Measurements from ENCODE around the gene CEP250. TPM values are rescaled to one million over a fixed set of nuclear protein-coding genes. Genes with fewer than 3 reads are reported as not detected.
"Not testable (repeated sequence)": the region's sequence is repeated elsewhere in the genome, so short reads cannot be mapped to it uniquely, and the experiment has no call there.

The CEP250 gene
- total RNA-seq, 1 experiment from 2014 or later, result 21.8 TPM

DNA sequence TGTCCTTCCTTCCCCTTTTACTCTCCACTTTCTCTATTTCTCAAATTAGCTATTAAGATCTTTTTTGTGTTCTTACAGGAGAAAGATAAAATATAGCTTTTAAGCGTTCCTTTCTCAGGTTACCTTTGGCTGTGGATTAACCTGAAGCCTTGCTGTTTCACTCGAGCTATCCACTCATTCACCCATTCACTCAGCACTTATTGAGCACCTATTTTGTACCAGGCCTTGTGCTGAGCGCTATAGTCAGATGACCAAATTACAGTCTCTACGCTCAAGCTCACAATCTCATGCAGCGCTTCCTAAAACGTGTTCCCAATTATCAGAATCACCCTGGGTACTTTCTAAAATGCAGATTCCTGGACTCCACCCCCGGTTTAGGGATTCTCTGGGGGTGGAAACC is 1.8 kb upstream of the CEP250 start:
- DNase-seq (ENCODE audit: extremely low read depth, low read depth), result no peak

DNA sequence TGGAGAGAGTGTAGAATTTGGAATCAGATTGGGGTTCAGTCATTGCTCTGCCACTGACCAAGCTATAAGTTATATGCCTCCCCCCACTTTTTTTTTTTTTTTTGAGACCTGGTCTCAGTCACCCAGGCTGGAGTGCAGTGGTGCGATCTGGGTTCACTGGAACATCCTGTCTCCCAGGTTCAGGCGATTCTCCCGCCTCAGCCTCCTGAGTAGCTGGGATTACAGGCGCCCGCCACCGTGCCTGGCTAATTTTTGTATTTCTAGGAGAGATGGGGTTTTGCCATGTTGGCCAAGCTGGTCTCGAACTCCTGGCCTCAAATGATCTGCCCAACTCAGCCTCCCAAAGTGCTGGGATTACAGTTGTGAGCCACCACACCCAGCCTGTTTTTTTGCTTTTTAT is 1.3 kb downstream of the CEP250 start:
- DNase-seq (ENCODE audit: extremely low read depth, low read depth), result not testable (repeated sequence)

DNA sequence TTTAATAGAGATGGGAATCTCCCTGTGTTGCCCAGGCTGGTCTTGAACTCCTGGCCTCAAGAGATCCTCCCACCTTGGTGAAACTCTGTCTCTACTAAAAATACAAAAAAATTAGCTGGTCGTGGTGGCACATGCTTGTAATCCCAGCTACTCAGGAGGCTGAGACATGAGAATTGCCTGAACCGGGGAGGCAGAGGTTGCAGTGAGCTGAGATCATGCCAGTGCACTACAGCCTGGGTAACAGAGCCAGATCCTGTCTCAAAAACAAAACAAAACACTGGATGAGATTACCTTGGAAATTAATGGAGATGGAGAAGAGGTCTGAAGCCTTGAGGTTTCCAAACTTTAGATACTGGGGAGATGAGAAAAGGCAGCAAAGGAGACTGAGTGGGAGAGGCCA is 2.1 kb downstream of the CEP250 start:
- DNase-seq (ENCODE audit: extremely low read depth, low read depth), result not testable (repeated sequence)

DNA sequence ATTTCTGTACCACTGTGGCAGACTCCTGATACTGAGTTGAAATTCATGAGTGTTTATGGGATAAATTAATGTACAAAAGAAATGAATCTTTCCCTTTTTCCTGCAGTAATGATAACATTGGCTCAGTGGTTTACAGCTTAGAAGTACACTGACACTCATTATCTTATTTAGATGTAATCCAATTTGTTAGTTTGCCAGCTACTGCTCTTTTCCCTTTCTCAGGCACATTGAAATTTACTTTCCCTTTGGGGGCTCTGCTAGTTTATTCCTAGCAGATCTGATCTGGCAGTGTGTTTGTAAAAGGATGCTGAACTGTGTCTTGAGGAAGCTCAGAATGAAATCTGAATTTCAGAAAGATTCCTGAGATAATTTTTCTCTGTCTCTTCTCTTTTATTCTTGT is 3.0 kb downstream of the CEP250 start:
- no peak for DNase-seq (ENCODE audit: extremely low read depth, low read depth)

DNA sequence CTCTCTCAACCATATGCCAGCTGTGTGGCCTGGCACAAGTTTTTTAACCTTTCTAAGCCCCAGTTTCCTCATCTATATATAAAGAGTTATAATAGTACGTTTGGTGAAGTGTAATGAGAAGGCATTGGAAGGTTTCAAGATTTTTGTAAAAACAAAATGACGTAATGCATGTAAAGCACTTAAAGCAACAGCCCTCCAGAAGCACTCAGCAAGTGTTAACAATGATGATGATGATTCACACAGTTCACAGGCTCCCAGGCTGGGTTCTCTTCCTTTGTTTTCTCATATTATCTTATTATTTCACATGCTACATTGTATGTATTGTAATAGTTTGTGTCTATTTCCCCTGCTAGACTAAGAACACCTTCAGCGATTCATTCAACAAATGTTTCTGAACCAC is 6.2 kb downstream of the CEP250 start:
- no peak for DNase-seq (ENCODE audit: extremely low read depth, low read depth)

DNA sequence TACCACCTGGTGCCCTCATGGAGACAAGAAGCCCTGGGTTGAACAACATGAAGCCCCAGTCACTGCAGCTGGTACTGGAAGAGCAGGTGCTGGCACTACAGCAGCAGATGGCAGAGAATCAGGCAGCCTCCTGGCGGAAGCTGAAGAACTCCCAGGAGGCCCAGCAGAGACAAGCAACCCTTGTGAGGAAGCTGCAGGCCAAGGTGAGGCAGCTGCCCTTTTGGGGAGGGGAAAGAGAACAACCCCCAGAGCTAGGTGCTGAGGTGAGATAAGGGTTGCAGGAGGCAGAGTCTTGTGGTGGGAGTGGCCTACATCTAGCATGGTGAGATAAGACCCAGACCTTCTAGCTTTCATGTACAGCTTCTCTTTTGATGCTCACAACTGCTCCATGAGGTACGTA is 7.0 kb downstream of the CEP250 start:
- no peak for DNase-seq (ENCODE audit: extremely low read depth, low read depth)

DNA sequence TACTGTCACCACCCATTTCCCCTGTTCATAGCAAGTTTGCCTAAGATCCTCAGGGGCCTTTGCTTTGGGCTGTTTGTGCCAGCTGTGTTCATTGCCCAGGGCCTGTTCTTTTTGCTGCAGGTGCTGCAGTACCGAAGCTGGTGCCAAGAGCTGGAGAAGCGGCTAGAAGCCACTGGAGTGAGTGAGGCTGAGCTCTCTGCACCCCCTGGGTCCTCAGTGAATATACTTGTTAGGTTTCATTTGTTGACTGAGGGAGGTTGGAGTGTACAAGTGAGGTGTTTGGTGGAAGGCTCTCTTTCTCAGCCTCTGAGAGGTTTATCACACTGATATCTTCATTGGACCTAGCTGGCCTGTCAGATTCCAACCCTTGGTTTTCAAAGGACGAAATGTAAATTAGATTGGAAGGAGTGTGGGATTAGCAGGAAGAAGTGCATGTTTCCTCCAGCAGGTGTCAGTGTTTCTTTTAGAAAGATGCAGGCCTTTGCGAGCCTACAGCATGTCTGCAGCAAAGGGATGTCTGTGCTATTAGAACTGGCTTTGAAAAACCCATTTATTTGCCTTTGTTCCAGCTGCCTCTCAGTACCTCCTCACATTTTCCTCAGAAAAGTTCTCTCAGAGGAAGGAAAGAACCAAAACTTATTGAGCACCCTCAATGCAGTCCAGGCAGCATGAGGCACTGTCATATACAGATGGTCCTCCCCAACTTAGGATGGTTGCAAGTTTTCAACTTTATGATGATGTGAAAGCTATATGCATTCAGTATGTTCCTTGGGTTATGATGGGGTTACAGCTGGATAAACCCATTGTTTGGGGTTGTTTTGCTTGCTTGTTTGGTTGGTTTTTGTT is 8.3 kb downstream of the CEP250 start:
- DNase-seq (ENCODE audit: extremely low read depth, low read depth), result peak; percentile 60

DNA sequence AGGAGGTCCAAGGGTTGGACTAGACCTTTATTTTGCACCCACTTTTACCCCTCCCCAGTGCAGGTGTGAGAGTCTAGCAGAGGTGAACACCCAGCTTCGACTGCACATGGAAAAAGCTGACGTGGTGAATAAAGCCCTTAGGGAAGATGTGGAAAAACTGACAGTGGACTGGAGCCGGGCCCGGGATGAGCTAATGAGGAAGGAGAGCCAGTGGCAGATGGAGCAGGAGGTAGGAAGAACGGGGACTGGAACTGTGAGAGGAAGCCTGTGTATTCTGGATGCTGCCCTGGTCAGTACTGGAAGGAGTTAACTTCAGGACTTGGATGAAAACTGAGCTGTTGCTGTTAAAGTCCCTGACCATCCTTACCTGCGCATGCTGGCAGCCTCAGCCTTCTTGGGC is 10.6 kb downstream of the CEP250 start:
- no peak for DNase-seq (ENCODE audit: extremely low read depth, low read depth)

DNA sequence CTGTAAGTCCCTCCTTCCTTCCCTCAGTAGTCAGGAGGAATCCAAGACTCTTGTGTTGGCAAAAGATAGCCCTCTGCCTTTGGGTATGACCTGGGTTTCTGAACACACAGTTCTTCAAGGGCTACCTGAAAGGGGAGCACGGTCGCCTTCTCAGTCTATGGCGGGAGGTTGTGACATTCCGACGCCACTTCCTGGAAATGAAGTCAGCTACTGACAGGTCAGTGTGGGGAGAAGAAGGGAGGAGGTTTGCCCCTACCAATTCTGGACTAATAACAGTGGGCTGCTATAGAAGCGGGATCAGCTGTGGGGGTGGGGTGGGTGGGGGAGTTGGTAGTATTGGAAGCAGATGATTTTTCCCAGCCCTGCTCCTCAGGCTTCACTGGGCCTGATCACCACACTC is 11.5 kb downstream of the CEP250 start:
- no peak for DNase-seq (ENCODE audit: extremely low read depth, low read depth)

DNA sequence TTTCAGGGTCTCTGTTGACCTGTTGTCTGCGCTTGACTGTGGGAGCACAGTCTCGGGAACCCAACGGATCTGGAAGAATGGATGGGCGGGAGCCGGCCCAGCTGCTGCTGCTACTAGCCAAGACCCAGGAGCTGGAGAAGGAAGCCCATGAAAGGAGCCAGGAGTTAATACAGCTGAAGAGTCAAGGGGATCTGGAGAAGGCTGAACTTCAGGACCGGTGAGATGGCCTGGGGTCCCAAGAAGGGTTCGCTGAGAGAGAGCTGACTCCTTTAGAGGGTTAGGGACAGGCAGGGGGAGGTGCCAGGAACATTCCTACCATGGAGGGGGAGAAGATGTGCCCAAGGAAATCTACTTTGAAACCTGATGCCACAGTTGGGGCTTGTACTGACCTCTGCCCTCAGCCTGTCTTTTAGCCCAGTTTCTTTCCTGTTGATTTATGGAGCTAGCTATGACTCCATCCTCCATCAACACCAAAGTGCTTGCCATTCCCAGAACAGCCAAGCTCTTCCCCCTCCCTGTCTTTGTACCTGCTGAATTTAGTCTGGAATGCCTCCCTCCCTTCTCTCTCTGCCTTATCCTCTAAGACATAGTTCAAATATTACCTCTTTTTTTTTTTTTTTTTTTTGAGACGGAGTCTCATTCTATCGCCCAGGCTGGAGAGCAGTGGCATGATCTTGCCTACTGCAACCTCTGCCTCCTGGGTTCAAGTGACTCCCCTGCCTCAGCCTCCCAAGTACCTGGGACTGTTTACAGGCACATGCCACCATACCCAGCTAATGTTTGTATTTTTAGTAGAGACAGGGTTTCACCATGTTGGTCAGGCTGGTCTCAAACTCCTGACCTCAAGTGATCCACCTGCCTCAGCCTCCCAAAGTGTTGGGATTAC is 12.2 kb downstream of the CEP250 start:
- no peak for DNase-seq (ENCODE audit: extremely low read depth, low read depth)

DNA sequence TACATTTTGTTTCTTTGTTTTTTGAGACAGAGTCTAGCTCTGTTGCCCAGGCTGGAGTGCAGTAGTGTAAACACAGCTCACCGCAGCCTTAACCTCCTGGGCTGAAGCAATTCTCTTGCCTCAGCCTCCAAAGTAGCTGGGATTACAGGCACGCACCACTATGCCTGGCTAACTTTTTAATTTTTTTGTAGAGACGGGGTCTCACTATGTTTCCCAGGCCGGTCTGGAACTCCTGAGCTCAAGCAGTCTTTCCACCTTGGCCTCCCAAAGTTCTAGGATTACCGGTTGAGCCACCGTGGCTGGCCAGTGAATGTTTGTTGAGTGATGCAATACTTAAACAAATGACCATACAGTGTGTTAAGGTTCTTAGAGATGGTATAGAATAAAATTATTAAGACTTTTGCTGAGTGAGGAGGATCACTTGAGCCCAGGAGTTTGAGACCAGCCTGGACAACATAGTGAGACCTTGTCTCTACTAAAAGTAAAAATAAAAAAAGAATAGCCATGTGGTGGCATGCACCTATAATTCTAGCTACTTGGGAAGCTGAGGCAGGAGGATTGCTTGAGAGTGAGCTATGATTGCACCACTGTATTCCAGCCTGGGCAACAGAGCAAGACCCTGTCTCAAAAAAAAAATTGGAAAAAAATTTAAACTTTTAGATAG is 13.4 kb downstream of the CEP250 start:
- DNase-seq (ENCODE audit: extremely low read depth, low read depth), result no peak

DNA sequence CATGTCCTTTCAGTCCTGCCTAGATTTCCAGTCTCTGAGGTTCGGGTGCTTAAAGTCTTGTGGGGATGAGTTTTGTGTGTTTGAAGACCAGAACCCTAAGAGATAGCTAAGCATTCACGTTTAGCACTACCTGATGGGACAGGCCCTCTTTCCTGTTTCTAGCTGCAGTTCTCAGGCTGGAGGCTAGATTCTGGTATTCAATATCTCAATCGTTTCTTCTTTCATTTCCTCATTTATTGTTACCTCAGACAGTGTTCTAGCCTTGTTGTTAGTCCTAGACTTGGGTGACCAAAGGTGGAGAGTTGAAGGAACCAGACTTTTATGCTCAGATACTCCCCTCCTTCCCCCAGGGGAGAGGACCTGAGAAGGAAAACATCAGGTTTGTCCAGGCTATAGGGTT is 16.8 kb downstream of the CEP250 start:
- no peak for DNase-seq (ENCODE audit: extremely low read depth, low read depth)

DNA sequence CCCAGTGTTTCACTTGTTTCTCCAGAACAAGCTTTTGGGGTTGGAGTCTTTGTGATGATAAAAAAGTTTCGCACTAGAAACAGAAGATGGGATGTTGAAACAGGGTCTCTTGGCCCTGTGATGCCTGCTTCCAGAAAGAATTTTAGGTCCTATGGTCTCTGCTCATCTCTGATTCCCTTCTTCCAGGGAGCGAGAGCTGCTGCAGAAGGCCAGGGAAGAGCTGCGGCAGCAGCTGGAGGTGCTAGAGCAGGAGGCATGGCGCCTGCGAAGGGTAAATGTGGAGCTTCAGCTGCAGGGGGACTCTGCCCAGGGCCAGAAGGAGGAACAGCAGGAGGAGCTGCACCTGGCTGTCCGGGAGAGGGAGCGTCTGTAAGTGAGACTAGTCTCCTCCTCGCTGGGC is 18.3 kb downstream of the CEP250 start:
- no peak for DNase-seq (ENCODE audit: extremely low read depth, low read depth)

DNA sequence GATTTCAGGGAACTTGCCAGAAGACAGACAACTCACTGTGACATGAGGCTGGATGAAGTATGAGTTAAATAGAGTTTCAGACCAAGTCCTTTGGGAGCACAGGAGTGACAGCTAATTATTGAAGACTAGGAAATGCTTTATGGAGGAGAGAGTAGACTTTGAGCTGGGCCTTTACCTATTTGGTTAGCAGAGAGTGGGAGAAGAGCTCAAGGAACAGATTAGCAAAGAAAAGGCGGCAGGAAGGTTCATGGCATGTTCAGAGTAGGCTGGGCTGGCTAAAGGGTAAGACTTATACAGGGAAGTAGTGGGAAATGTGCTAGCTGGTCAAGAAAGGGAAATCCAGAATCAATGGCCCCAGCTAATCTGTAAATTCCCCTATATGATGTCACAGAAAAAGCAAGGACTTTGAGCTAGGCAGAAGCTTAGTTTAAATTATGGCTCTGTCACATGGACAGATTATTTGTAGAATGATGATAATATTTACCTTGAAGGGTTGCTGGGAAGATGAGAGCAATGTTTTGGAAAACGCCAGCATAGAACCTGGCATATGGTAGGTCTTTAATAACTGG is 19.0 kb downstream of the CEP250 start:
- no peak for DNase-seq (ENCODE audit: extremely low read depth, low read depth)

DNA sequence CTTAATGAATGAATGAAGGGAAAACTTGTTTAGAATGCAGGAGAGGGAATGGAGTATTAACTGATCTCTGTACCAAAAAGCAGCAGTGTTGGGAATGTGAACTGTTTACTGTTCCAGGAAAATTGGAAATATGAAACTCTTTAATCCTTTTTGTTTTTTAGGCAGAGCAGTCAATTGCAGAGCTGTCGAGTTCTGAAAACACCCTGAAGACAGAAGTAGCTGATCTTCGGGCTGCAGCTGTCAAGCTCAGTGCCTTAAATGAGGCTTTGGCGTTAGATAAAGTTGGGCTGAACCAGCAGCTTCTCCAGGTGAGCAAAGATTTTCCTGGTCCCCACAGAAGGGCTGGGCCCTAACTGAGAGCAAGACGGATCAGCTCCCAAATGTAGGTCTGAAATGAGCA is 20.9 kb downstream of the CEP250 start:
- no peak for DNase-seq (ENCODE audit: extremely low read depth, low read depth)

DNA sequence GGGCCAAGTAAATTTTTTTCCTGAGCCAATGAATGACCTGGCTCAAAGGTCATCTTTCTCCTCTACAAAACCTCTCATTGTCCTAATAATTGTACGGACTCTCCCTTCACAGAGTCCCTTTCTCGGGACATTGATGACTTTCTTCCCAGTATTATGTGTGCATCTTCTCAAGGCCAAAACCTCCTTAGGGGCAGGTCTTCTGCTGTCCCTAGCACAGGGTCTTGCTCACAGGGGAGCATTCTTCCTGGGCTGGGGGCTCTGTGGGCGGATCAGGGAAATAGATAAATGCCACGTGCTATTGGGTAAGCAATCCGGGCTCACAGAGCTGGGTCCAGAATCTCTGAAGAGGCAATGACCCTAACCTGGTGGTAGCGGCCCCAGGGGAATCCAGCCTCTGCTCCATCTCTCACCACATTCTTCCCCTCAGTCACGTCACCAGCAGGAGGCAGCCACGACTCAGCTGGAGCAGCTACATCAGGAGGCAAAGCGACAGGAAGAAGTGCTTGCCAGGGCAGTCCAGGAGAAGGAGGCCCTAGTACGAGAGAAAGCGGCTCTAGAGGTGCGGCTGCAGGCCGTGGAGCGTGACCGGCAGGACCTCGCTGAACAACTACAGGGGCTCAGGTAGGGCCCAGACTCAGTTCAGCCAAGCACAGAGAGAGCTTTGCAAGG is 23.5 kb downstream of the CEP250 start:
- DNase-seq (ENCODE audit: extremely low read depth, low read depth), result no peak

DNA sequence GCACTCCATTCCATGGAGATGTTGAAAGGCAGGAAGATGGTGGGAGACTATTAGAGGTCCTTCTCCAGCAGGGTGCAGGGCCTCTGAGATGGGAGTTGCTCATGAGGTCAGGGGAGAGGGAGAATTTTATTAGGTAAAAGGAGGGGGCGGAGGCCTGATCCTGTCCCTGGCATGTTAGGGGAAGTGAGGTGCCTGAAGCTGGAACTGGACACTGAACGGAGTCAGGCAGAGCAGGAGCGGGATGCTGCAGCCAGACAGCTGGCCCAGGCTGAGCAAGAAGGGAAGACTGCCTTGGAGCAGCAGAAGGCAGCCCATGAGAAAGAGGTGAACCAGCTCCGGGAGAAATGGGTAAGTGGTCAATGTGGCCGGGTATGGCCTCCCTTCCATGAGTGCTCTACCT is 24.4 kb downstream of the CEP250 start:
- DNase-seq (ENCODE audit: extremely low read depth, low read depth), result no peak

DNA sequence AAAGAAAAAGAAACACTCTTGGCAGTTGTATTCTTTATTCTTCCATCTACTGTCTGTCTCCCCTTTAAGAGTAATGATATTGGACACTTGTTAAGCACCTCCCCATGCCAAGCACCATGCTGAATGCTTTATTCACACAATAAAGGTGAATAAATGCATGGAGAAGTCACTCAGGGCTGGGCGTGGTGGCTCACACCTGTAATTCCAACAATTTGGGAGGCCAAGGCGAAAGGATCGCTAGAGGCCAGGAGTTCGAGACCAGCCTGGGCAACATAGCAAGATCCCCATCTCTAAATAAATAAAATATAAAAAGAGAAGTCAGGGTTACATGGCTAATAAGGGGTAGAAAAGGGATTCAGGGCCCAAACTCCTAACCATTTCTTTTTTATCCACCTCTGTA is 32.1 kb downstream of the CEP250 start:
- no peak for DNase-seq (ENCODE audit: extremely low read depth, low read depth)

DNA sequence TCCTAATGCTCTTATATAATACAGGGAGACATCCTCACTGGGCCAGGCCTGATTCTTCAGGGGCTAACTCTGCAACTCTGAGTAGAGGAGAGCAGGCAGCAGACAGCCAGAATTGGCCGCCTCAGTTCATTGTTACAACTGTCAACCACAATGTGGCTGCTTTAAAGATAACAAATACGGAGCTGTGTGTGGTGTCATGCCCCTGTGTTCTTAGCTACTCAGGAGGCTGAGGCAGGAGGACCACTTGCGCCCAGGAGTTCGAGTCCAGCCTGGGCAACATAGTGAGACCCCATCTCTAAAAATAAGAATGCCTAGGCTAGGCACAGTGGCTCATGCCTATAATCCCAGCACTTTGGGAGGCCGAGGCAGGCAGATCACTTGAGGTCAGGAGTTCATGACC is 34.3 kb downstream of the CEP250 start:
- DNase-seq (ENCODE audit: extremely low read depth, low read depth), result no peak

DNA sequence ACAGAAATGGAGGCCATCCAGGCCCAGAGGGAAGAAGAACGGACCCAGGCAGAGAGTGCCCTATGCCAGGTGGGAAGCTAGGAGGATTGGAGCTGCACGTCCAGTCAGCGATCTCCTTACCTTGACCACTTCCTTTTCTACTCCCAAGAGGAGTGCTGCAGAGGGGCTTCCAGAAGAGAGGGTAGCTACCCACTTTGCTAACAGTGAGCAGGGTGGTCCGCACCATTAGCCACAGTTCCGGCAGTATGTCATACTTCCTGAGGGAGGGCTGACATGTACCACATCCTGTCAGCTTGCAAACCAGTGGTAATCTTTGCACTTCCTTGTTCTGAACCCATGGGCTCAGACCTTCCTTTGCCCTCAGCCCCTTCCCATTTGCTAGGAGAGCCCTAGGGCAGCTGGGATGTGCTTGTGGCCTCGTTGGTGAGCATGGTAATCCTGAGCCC is 35.4 kb downstream of the CEP250 start:
- DNase-seq (ENCODE audit: extremely low read depth, low read depth), result no peak

Data from NCI-H460 (cell line).